ENCODE data around the gene XRCC5. TPM values are rescaled to one million over a fixed set of nuclear protein-coding genes. Genes with fewer than 3 reads are reported as not detected.
"Not testable (repeated sequence)": the region's sequence is repeated elsewhere in the genome, so short reads cannot be mapped to it uniquely, and the experiment has no call there.

Gene XRCC5
- total RNA-seq, 1 experiment from 2014 or later = 425 TPM

GRCh38 chr2:216194013-216194412 lies 84.9 kb downstream of the XRCC5 start:
- DNase-seq (ENCODE audit: low read depth) = no peak

- DNase-seq (ENCODE audit: low read depth) = no peak
Observed at GRCh38 chr2:216194561-216194960, 85.4 kb downstream of the XRCC5 start.

- DNase-seq (ENCODE audit: low read depth) = peak; percentile 62
Observed at GRCh38 chr2:216195565-216196029, 86.4 kb downstream of the XRCC5 start.

- DNase-seq (ENCODE audit: low read depth) = no peak
Observed at GRCh38 chr2:216201692-216202306, 92.7 kb downstream of the XRCC5 start.

GRCh38 chr2:216202626-216203250 lies 93.6 kb downstream of the XRCC5 start:
- DNase-seq (ENCODE audit: low read depth) = no peak

- DNase-seq (ENCODE audit: low read depth) = no peak
Observed at GRCh38 chr2:216205486-216205885, 96.3 kb downstream of the XRCC5 start.

GRCh38 chr2:216206041-216206703 lies 97.0 kb downstream of the XRCC5 start:
- DNase-seq (ENCODE audit: low read depth) = no peak

GRCh38 chr2:216206821-216207220 lies 97.7 kb downstream of the XRCC5 start:
- DNase-seq (ENCODE audit: low read depth) = no peak

- not testable (repeated sequence) for DNase-seq (ENCODE audit: low read depth)
Observed at GRCh38 chr2:216208661-216209060, 99.5 kb downstream of the XRCC5 start.

GRCh38 chr2:216210701-216211540 lies 101.8 kb downstream of the XRCC5 start:
- DNase-seq (ENCODE audit: low read depth) = no peak

GRCh38 chr2:216211614-216212145 lies 102.5 kb downstream of the XRCC5 start:
- no peak for DNase-seq (ENCODE audit: low read depth)

GRCh38 chr2:216214768-216215167 lies 105.6 kb downstream of the XRCC5 start:
- DNase-seq (ENCODE audit: low read depth) = no peak

GRCh38 chr2:216215658-216216390 lies 106.7 kb downstream of the XRCC5 start:
- peak; percentile 18 for DNase-seq (ENCODE audit: low read depth)

- DNase-seq (ENCODE audit: low read depth) = peak; percentile 79
Observed at GRCh38 chr2:216216951-216217903, 108.1 kb downstream of the XRCC5 start.

- DNase-seq (ENCODE audit: low read depth) = no peak
Observed at GRCh38 chr2:216217904-216218260, 108.7 kb downstream of the XRCC5 start.

GRCh38 chr2:216219861-216220260 lies 110.7 kb downstream of the XRCC5 start:
- no peak for DNase-seq (ENCODE audit: low read depth)

GRCh38 chr2:216220976-216221375 lies 111.8 kb downstream of the XRCC5 start:
- DNase-seq (ENCODE audit: low read depth) = no peak

- DNase-seq (ENCODE audit: low read depth) = peak; percentile 21
Observed at GRCh38 chr2:216221811-216222210, 112.7 kb downstream of the XRCC5 start.

GRCh38 chr2:216222650-216223352 lies 113.7 kb downstream of the XRCC5 start:
- DNase-seq (ENCODE audit: low read depth) = peak; percentile 68
